Prostate gland (tissue), 2 donors: ENCODE data around the gene GSKIP.

Experiments
- POLR2A ChIP-seq: fragments of 450-650 bp; IDR thresholded peaks from one replicate; pipeline ENCODE4 v1.6.1; 2016; ENCODE audit warnings: antibody characterized with exemption, mild to moderate bottlenecking
- POLR2AphosphoS5 ChIP-seq: sonication (generic); formaldehyde crosslinking; IDR thresholded peaks from one replicate; pipeline ENCODE4 v1.6.1; 2017; ENCODE audit warnings: antibody characterized with exemption
- TF ChIP-seq, protein P1 (sequence below), 4 experiments: fragments of 200-600 bp in 2 of 4; fragments of 450-650 bp in 2 of 4; sonication (generic) in 2 of 4; IDR thresholded peaks; 1 replicate in 3 of 4; 2 replicates in 1 of 4; pipeline ENCODE4 v1.5.1; 2016 to 2019; ENCODE audit warnings: antibody characterized with exemption in 4 of 4, mild to moderate bottlenecking in 2 of 4, moderate library complexity in 2 of 4

GRCh38 chr14:96415559-96415958, 52.2 kb downstream of the GSKIP start:
- TF ChIP-seq, protein P1, sequence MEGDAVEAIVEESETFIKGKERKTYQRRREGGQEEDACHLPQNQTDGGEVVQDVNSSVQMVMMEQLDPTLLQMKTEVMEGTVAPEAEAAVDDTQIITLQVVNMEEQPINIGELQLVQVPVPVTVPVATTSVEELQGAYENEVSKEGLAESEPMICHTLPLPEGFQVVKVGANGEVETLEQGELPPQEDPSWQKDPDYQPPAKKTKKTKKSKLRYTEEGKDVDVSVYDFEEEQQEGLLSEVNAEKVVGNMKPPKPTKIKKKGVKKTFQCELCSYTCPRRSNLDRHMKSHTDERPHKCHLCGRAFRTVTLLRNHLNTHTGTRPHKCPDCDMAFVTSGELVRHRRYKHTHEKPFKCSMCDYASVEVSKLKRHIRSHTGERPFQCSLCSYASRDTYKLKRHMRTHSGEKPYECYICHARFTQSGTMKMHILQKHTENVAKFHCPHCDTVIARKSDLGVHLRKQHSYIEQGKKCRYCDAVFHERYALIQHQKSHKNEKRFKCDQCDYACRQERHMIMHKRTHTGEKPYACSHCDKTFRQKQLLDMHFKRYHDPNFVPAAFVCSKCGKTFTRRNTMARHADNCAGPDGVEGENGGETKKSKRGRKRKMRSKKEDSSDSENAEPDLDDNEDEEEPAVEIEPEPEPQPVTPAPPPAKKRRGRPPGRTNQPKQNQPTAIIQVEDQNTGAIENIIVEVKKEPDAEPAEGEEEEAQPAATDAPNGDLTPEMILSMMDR (IDR thresholded peaks at IDR 0.05) = no peak
- TF ChIP-seq POLR2AphosphoS5 (no peak), POLR2A (no peak)
